ENCODE data around the gene ACAA1. TPM values are rescaled to one million over a fixed set of nuclear protein-coding genes. Genes with fewer than 3 reads are reported as not detected.

ACAA1 gene
- total and polyA plus RNA-seq, 10 of the 15 experiments (the other 5 are each of a cell fraction or from before 2014, with no cell fraction given), result 5.7 to 85.4 (median 60.6) TPM

GRCh38 chr3:38129058-38129457, 7.9 kb downstream of the ACAA1 start:
- ChIA-PET POLR2A (no interaction called here), CTCF (interaction anchor here (0.8 to 6.0 kb wide), 4 partner anchors 11 to 169 kb away, joined by 3 to 54 read pairs (median 6); no protein-coding TSS in a partner anchor), SMC1A (ENCODE audit: uncharacterized antibody, unreplicated experiment) (interaction anchor here (1.4 kb wide), 1 partner anchor 10 kb away, joined by 6 read pairs; no protein-coding TSS in a partner anchor), RAD21 (ENCODE audit: unreplicated experiment) (no interaction called here)
- Histone ChIP-seq H3K36me3 (ENCODE audit: control insufficient read depth in 2 of 2, insufficient read depth in 2 of 2, low read length in 1 of 2) (peaks cover 24 to 56% of the 10 kb centered on the region in 2 experiments), H3K4me2 (ENCODE audit: control insufficient read depth, insufficient read depth) (no peak overlapping the region), H3K9me3 (replicated peaks; ENCODE audit: control insufficient read depth, insufficient read depth, low read length) (no peaks in the 10 kb centered on the region), H3K79me2 (ENCODE audit: control insufficient read depth, insufficient read depth, low read length) (peaks cover 2% of the 10 kb centered on the region), H2AFZ (ENCODE audit: control insufficient read depth, low read depth, low read length) (no peak overlapping the region), H4K20me1 (ENCODE audit: control insufficient read depth, insufficient read depth) (peaks cover 5% of the 10 kb centered on the region), H3K4me1 (ENCODE audit: control insufficient read depth, insufficient read depth, low read length) (peaks cover 15% of the 10 kb centered on the region), H3K27ac (ENCODE audit: control insufficient read depth, insufficient read depth) (no peak overlapping the region), H3K4me3 (no peak overlapping the region), H3K9ac (ENCODE audit: control insufficient read depth, insufficient read depth, low read length) (no peak overlapping the region), H3K27me3 (replicated peaks in 1 of 2; ENCODE audit: control insufficient read depth in 2 of 2, insufficient read depth in 2 of 2, low read length in 1 of 2) (no peaks in the 10 kb centered on the region)
- no peak for DNase-seq (ENCODE audit: low read depth, low spot score)
- in situ Hi-C loops (cut with MboI), result no loop called here
- WGBS (ENCODE audit: insufficient coverage, insufficient replicate concordance, low lambda C conversion rate, missing lambda C conversion rate), result 95% methylated on average over 5 of the region's 5 CpGs
- ATAC-seq, result no peak
- no peak for FAIRE-seq
- BruUV-seq (replicated peaks), result no TSS peak
- intact Hi-C loops (cut with micrococcal nuclease; ENCODE audit: unreplicated experiment), result no loop called here
- no peak for TF ChIP-seq NFYB (IDR thresholded peaks at IDR 0.05; ENCODE audit: insufficient read depth, low read depth, low read length)
- no peak for TF ChIP-seq MEF2B (IDR thresholded peaks at IDR 0.05; ENCODE audit: partially characterized antibody, poor library complexity, severe bottlenecking)
- TF ChIP-seq STAT3 (IDR thresholded peaks at IDR 0.05; ENCODE audit: low read depth, low read length), result no peak
- no peak for TF ChIP-seq ZZZ3 (IDR thresholded peaks at IDR 0.05; ENCODE audit: control insufficient read depth, insufficient read length, low read depth)
- TF ChIP-seq CUX1 (IDR thresholded peaks at IDR 0.05; ENCODE audit: insufficient replicate concordance, low read depth, low read length), result no peak
- no peak for TF ChIP-seq E2F8 (IDR thresholded peaks at IDR 0.05; ENCODE audit: low read depth, partially characterized antibody)
- TF ChIP-seq ETV6 (conservative IDR thresholded peaks at IDR 0.05 in 1 of 2, IDR thresholded peaks at IDR 0.05 in 1 of 2; ENCODE audit: borderline replicate concordance in 1 of 2, low read depth in 1 of 2), result no peak
- TF ChIP-seq RAD51 (IDR thresholded peaks at IDR 0.05), result no peak
- TF ChIP-seq EZH2 (IDR thresholded peaks at IDR 0.05; ENCODE audit: borderline replicate concordance, control insufficient read depth, low read depth, low read length), result no peak
- TF ChIP-seq USF1 (IDR thresholded peaks at IDR 0.05; ENCODE audit: borderline replicate concordance, extremely low read length, insufficient read depth, low read depth, low read length), result no peak
- TF ChIP-seq TARDBP (IDR thresholded peaks at IDR 0.05; ENCODE audit: borderline replicate concordance), result no peak
- TF ChIP-seq, protein P1, sequence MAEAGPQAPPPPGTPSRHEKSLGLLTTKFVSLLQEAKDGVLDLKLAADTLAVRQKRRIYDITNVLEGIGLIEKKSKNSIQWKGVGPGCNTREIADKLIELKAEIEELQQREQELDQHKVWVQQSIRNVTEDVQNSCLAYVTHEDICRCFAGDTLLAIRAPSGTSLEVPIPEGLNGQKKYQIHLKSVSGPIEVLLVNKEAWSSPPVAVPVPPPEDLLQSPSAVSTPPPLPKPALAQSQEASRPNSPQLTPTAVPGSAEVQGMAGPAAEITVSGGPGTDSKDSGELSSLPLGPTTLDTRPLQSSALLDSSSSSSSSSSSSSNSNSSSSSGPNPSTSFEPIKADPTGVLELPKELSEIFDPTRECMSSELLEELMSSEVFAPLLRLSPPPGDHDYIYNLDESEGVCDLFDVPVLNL (IDR thresholded peaks at IDR 0.05; ENCODE audit: low read depth, low read length), result no peak
- TF ChIP-seq RB1 (IDR thresholded peaks at IDR 0.05; ENCODE audit: borderline replicate concordance), result no peak

All from GM12878 (cell line).